ENCODE results near the gene ALDH2.
A peak's percentile ranks its signal among the peaks of the same experiment; 100 is the strongest.
"Not testable (repeated sequence)": the region's sequence is repeated elsewhere in the genome, so short reads cannot be mapped to it uniquely, and the experiment has no call there.

ALDH2 gene

DNA sequence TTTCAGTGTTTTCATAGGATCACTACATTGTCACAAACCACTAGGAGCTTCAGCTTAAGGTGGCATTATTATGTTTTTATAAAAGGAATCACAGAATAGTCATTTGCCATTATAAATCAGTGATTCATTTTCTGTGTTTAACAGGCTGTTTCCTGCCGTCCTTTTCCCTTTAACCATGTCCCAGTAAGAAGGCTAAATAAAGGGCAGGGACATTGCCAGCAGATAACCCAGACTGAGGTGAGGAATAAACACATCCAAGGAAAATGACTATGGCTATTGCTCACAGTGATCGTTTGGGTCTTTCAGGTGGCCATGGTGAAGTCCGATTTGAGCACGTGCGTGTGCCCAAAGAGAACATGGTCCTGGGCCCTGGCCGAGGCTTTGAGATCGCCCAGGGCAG, 17.9 kb upstream of the ALDH2 start:
- H3K4me3 Mint-ChIP-seq = no peak overlapping the region
- DNase-seq = no peak
- no peak for ATAC-seq (replicated peaks)
- no peaks in the 10 kb centered on the region for H3K4me1 Mint-ChIP-seq (ENCODE audit: low read depth in 2 of 2)
- no peak overlapping the region for H3K27ac Mint-ChIP-seq
- peaks cover 44% of the 10 kb centered on the region for H3K36me3 Mint-ChIP-seq (ENCODE audit: insufficient read depth)
- no peaks in the 10 kb centered on the region for H3K27me3 Mint-ChIP-seq
- no peaks in the 10 kb centered on the region for H3K9me3 Mint-ChIP-seq

DNA sequence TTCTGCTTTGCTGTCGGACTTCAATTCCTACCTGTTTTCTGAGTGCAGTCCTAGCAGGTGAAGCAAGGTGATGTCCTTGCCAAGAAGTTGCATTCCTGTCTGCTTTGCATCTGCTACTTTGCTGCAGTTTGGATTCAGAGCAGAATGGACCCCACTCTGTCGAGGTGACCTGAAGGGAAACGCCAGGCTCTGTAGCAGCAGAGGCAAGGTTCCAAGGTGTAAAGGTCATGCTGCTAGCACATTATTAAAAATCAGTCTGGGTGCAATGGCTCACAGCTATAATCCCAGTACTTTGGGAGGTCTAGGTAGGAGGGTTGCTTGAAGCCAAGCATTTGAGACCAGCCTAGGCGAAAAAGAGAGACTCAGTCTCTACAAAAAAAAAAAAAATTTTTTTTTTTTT, 17.3 kb upstream of the ALDH2 start:
- DNase-seq (no peak), ATAC-seq (replicated peaks) (no peak)
- no peaks in the 10 kb centered on the region for H3K9me3 Mint-ChIP-seq
- no peak overlapping the region for H3K27ac Mint-ChIP-seq
- no peaks in the 10 kb centered on the region for H3K4me1 Mint-ChIP-seq (ENCODE audit: low read depth in 2 of 2)
- peaks cover 44% of the 10 kb centered on the region for H3K36me3 Mint-ChIP-seq (ENCODE audit: insufficient read depth)
- H3K27me3 Mint-ChIP-seq = no peaks in the 10 kb centered on the region
- H3K4me3 Mint-ChIP-seq = no peak overlapping the region

DNA sequence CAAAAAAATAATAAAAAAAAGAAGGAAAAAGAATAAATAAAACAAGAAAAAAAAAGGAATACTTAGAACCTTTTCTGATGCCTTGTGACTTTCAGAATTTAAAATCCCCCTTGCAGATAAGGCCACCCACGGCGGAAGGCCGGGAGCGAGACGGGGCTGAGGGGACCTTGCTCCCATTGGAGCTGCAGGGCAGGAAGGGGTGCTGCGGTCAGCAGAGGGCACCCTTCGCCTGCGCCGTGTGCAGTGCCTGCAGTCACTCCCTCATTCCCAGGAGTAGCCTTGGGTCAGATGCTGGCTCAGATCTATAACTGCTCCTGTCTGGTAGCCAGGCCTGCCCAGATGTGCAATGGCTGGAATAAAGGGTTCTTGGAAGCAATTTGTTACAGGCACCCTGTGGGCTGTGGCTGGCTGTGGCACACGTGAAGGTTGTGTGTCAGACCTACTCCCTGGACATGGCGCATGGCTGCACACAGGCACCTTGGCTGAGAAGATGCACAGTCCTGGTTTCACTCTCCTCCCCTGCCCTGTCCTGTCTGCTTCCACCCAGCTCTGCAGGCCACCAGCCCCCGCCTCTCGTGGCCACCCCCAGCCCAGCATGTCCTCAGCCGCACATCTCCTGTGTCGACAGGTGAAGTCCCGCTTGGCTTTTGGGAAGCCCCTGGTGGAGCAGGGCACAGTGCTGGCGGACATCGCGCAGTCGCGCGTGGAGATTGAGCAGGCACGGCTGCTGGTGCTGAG, 13.4 kb upstream of the ALDH2 start:
- Mint-ChIP-seq H3K9me3 (no peaks in the 10 kb centered on the region), H3K4me1 (ENCODE audit: low read depth in 2 of 2) (peaks cover 0 to 2% of the 10 kb centered on the region in 2 donors), H3K4me3 (no peak overlapping the region), H3K27ac (peak overlapping the region in 1 of 2 donors; percentile 79), H3K27me3 (no peaks in the 10 kb centered on the region), H3K36me3 (ENCODE audit: insufficient read depth) (peaks cover 18% of the 10 kb centered on the region)
- no peak for DNase-seq
- ATAC-seq (replicated peaks) = no peak

DNA sequence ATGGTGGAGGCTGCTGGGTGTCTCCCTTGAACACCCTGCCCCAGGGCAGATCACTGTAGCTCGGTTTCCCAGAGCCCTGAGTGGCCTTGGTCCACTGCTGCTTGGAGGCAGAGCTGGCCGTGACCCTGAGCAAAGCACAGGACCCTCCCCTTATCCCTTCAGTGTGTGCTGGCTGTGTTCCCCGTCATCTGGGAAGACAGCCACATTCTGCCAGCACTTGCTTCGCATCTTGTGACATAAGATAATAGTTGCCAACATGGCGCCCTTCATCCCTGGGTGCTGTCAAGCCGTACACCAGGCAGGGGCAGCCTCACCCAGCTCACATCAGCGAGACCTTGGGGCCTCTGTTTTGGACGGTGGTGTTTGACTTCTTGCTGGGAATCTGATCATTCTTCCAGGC, 12.1 kb upstream of the ALDH2 start:
- Mint-ChIP-seq H3K4me1 (ENCODE audit: low read depth in 2 of 2) (peaks cover 0 to 5% of the 10 kb centered on the region in 2 donors), H3K9me3 (no peaks in the 10 kb centered on the region), H3K36me3 (ENCODE audit: insufficient read depth) (peaks cover 7% of the 10 kb centered on the region), H3K27me3 (no peaks in the 10 kb centered on the region), H3K4me3 (no peak overlapping the region), H3K27ac (no peak overlapping the region)
- ATAC-seq (replicated peaks) = no peak
- DNase-seq = no peak

DNA sequence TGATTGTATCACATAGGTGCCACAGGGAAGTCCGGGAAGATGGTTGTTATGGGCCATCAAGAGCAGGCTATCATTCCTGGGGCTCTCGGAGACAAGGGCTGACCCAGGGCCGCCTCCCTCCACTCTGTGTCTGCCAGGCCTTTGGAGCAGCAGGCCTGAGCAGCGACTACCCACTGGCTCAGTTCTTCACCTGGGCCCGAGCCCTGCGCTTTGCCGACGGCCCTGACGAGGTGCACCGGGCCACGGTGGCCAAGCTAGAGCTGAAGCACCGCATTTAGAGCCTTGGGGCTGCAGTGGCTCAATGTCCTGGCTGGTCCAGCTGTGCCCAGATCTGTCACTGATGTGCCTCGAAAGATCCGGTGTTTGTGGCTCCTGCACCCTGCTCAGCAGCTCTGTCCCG, 10.5 kb upstream of the ALDH2 start:
- H3K9me3 Mint-ChIP-seq = no peaks in the 10 kb centered on the region
- H3K27me3 Mint-ChIP-seq = no peaks in the 10 kb centered on the region
- no peak overlapping the region for H3K27ac Mint-ChIP-seq
- DNase-seq (no peak), ATAC-seq (replicated peaks) (no peak)
- no peak overlapping the region for H3K4me3 Mint-ChIP-seq
- H3K4me1 Mint-ChIP-seq (ENCODE audit: low read depth in 2 of 2) = peaks cover 0 to 5% of the 10 kb centered on the region in 2 donors
- peaks cover 4% of the 10 kb centered on the region for H3K36me3 Mint-ChIP-seq (ENCODE audit: insufficient read depth)

DNA sequence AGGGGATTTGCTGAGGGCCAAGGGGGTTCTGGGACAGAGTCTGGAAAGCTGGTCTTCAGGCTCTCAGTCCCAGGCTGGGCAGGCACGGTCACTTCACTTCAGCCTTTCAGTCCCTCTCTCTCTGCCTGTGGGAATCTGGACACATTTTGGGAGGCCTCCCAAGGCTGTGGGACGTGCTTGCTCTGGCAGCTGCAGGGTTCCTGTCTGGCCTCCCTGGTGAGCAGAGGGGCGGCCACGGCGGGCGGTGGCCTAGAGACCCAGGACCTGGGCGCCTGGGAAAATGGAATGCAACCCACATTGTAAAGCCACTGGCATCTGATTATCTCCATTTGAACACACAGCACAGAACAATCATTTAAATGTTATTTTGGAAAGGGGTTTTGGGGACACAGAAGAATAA, 10.1 kb upstream of the ALDH2 start:
- peaks cover 0 to 2% of the 10 kb centered on the region in 2 donors for H3K27me3 Mint-ChIP-seq
- peaks cover 0 to 5% of the 10 kb centered on the region in 2 donors for H3K4me1 Mint-ChIP-seq (ENCODE audit: low read depth in 2 of 2)
- H3K4me3 Mint-ChIP-seq = no peak overlapping the region
- no peak for DNase-seq
- no peak overlapping the region for H3K27ac Mint-ChIP-seq
- peaks cover 4% of the 10 kb centered on the region for H3K36me3 Mint-ChIP-seq (ENCODE audit: insufficient read depth)
- H3K9me3 Mint-ChIP-seq = no peaks in the 10 kb centered on the region
- no peak for ATAC-seq (replicated peaks)

DNA sequence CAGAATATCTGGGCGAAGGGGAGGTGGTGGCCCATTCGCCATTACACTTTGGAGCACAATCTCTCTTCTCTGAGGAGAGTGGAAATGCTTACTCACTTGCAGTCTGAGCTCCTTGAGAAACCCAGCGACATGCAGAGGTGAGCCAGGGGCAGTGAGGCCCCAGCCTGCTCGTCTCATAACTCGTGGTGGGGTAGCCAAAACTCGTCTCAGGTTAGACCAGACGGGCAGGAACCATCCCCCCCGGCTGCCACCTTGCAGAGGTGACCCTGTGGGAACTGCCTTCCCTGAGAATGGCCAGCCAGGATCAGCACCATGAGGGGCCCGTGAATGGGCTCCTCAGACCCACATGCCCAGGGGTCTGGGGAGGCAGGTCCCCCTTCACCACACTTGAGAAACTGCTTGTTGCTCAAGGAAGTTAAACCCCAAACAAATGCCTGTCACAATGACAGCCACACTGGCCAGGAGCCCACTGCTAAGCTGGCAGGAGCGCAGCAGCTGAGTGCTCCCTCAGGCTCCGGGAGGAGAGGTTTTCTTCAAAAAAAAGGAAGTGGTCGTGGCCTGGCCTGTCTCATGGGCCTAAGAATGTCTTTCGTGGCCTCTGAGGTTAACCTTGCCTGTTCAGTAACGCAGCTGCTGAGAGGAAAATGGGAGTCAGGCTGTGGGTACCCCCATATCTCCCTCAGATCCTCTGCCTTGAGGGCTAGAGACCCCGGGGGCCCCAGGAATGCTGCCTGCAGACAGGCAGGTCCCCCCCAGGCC, 9.2 kb upstream of the ALDH2 start:
- DNase-seq = no peak
- ATAC-seq (replicated peaks) = no peak
- peaks cover 0 to 11% of the 10 kb centered on the region in 2 donors for H3K27me3 Mint-ChIP-seq
- H3K4me3 Mint-ChIP-seq = no peak overlapping the region
- H3K9me3 Mint-ChIP-seq = no peaks in the 10 kb centered on the region
- peaks cover 0 to 5% of the 10 kb centered on the region in 2 donors for H3K4me1 Mint-ChIP-seq (ENCODE audit: low read depth in 2 of 2)
- no peak overlapping the region for H3K27ac Mint-ChIP-seq
- H3K36me3 Mint-ChIP-seq (ENCODE audit: insufficient read depth) = peaks cover 4% of the 10 kb centered on the region

DNA sequence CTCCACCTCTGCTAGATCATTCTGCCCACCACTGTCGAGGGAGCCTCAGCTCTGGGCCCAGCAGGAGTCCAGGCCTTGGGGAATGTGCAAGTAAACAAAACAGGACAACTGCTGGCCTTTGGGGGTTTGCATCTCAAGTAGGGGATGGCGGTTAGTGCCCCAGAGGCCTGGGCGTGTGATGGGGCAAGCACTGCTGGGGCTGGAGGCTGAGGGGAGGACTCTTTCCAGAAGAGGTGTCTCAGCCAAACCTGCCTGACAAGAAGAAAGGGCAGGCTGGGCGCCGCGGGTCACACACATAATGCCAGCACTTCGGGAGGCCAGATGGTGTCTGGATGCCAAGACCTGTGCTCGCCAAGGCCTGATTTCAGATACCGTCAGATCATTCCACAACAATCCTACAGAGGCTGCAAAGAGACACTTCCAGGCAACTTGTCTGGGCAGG, 8.6 kb upstream of the ALDH2 start:
- Mint-ChIP-seq H3K27me3 (peaks cover 3 to 17% of the 10 kb centered on the region in 2 donors), H3K36me3 (ENCODE audit: insufficient read depth) (no peaks in the 10 kb centered on the region), H3K9me3 (no peaks in the 10 kb centered on the region), H3K4me1 (ENCODE audit: low read depth in 2 of 2) (peaks cover 0 to 5% of the 10 kb centered on the region in 2 donors), H3K27ac (no peak overlapping the region), H3K4me3 (no peak overlapping the region)
- no peak for ATAC-seq (replicated peaks)
- no peak for DNase-seq

DNA sequence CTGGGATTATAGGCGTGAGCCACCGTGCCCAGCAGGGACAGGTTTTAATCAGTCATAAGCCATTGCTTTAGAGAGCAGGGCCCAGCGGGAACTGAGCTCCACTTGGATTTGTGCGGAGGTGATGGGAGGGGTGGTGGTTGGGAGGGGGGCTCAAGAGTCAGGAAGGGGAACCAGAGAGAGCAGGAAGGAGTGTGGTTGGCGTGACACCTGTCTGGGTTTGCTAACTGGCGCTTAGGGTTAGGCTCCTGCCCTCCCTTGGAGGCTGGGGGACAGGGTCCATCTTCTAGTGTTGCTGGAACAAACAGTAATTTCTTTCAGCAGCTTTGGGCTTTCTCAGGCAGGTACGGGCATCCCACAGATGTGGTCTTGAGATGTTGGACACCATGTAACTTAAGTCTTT, 7.5 kb upstream of the ALDH2 start:
- ATAC-seq (replicated peaks) (no peak), DNase-seq (no peak)
- Mint-ChIP-seq H3K9me3 (no peaks in the 10 kb centered on the region), H3K27ac (no peak overlapping the region), H3K4me3 (no peak overlapping the region), H3K36me3 (ENCODE audit: insufficient read depth) (no peaks in the 10 kb centered on the region), H3K27me3 (peaks cover 14 to 28% of the 10 kb centered on the region in 2 donors), H3K4me1 (ENCODE audit: low read depth in 2 of 2) (peaks cover 0 to 5% of the 10 kb centered on the region in 2 donors)

DNA sequence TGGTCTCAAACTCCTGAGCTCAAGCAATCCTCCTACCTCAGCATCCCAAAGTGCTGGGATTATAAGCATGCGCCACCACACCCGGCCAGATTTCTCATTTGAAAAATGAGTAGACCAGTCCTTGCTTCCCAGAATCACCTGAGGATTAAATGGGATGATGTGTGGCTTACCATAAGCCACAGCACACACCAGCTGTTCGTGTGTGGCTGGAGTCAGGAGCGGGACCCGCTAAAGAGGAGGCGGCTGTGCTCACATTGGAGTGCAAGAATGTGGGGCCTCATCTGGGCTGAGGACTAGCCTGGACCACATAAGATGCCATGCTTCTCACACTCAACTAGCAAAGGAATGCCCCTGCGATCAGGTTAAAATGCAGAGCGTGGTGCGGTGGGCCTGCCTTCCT, 6.7 kb upstream of the ALDH2 start:
- Mint-ChIP-seq H3K27ac (no peak overlapping the region), H3K27me3 (peaks cover 18 to 35% of the 10 kb centered on the region in 2 donors), H3K4me1 (ENCODE audit: low read depth in 2 of 2) (peaks cover 0 to 5% of the 10 kb centered on the region in 2 donors), H3K9me3 (no peaks in the 10 kb centered on the region), H3K4me3 (no peak overlapping the region), H3K36me3 (ENCODE audit: insufficient read depth) (no peaks in the 10 kb centered on the region)
- DNase-seq (no peak), ATAC-seq (replicated peaks) (no peak)

DNA sequence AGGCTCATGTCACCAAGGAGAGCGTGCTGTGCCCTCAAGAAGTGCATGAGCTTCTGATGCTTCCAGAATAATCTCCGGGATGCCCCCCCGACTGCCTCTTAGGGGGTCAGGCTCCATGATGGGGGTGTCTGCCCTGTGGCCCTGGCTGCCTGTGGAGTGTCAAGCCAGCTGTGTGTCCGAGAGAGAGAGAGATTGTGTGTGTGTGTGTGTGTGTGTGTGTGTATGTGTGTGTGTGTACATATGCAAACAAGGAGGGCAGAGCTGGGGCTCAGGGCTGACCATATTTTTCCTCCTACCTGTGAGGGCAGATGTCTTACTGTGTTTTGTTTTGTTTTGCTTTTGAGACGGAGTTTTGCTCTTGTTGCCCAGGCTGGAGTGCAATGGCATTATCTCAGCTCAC, 5.6 kb upstream of the ALDH2 start:
- H3K27ac Mint-ChIP-seq = no peak overlapping the region
- peaks cover 29 to 46% of the 10 kb centered on the region in 2 donors for H3K27me3 Mint-ChIP-seq
- ATAC-seq (replicated peaks) (no peak), DNase-seq (no peak)
- peaks cover 0 to 5% of the 10 kb centered on the region in 2 donors for H3K4me1 Mint-ChIP-seq (ENCODE audit: low read depth in 2 of 2)
- no peaks in the 10 kb centered on the region for H3K9me3 Mint-ChIP-seq
- H3K36me3 Mint-ChIP-seq (ENCODE audit: insufficient read depth) = no peaks in the 10 kb centered on the region
- H3K4me3 Mint-ChIP-seq = no peak overlapping the region

DNA sequence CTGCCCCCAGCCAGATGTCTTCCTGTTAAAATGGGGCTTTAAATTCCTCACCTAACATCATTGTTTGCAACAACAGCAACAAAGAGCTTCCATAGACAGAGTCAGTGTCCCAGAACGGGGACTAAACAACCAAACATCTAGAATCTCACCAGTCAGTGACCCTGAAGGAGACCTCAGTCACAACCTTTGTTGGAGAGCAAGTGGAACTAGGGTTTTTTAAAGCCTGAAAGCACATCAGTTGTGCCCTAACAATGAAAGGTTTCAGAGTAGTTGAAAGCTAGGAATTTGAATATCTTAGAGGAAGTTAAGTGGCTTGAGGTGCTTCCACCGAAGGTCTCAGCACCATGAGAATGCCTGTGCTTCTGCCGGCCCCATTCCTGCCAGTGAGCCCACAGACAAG, 5.0 kb upstream of the ALDH2 start:
- no peaks in the 10 kb centered on the region for H3K36me3 Mint-ChIP-seq (ENCODE audit: insufficient read depth)
- peaks cover 4 to 9% of the 10 kb centered on the region in 2 donors for H3K4me1 Mint-ChIP-seq (ENCODE audit: low read depth in 2 of 2)
- H3K4me3 Mint-ChIP-seq = no peak overlapping the region
- no peak overlapping the region for H3K27ac Mint-ChIP-seq
- H3K9me3 Mint-ChIP-seq = no peaks in the 10 kb centered on the region
- H3K27me3 Mint-ChIP-seq = peaks cover 35 to 52% of the 10 kb centered on the region in 2 donors
- ATAC-seq (replicated peaks) = no peak
- DNase-seq = no peak

DNA sequence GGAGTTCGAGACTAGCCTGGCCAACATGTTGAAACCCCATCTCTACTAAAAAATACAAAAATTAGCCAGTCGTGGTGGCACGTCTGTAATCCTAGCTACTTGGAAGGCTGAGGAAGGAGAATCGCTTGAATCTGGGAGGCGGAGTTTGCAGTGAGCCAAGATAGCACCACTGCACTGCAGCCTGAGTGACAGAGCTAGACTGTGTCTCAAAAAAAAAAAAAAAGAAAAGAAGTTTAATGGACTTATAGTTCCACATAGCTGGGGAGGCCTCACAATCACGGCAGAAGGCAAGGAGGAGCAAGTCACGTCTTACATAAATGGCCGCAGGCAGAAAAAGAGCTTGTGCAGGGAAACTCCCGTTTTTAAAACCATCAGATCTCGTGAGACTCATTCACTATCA, 3.2 kb upstream of the ALDH2 start:
- Mint-ChIP-seq H3K27me3 (peaks cover 51 to 71% of the 10 kb centered on the region in 2 donors), H3K4me1 (ENCODE audit: low read depth in 2 of 2) (peaks cover 12 to 14% of the 10 kb centered on the region in 2 donors)
- not testable (repeated sequence) for H3K4me3 Mint-ChIP-seq; ATAC-seq (replicated peaks); H3K36me3 Mint-ChIP-seq (ENCODE audit: insufficient read depth); H3K9me3 Mint-ChIP-seq; H3K27ac Mint-ChIP-seq; DNase-seq

Data from effector memory CD8-positive, alpha-beta T cell (primary cell).